Lower leg skin (tissue), 3 donors: ENCODE data around the gene SORCS2.

Source experiments
- POLR2A ChIP-seq, 2 donors: fragments of 450-650 bp; IDR thresholded peaks; one replicate each; pipeline ENCODE4 v1.6.1; 2016 to 2017; ENCODE audit warnings: antibody characterized with exemption in 2 of 2, mild to moderate bottlenecking in 1 of 2, moderate library complexity in 1 of 2
- TF ChIP-seq, protein P1 (sequence below), 3 donors: fragments of 450-650 bp; IDR thresholded peaks; one replicate each; pipeline ENCODE4 v1.5.1; 2016; ENCODE audit warnings: antibody characterized with exemption in 3 of 3, mild to moderate bottlenecking in 3 of 3, moderate library complexity in 2 of 3

- TF ChIP-seq POLR2A (IDR thresholded peaks at IDR 0.05): no peak
- TF ChIP-seq, protein P1, sequence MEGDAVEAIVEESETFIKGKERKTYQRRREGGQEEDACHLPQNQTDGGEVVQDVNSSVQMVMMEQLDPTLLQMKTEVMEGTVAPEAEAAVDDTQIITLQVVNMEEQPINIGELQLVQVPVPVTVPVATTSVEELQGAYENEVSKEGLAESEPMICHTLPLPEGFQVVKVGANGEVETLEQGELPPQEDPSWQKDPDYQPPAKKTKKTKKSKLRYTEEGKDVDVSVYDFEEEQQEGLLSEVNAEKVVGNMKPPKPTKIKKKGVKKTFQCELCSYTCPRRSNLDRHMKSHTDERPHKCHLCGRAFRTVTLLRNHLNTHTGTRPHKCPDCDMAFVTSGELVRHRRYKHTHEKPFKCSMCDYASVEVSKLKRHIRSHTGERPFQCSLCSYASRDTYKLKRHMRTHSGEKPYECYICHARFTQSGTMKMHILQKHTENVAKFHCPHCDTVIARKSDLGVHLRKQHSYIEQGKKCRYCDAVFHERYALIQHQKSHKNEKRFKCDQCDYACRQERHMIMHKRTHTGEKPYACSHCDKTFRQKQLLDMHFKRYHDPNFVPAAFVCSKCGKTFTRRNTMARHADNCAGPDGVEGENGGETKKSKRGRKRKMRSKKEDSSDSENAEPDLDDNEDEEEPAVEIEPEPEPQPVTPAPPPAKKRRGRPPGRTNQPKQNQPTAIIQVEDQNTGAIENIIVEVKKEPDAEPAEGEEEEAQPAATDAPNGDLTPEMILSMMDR (IDR thresholded peaks at IDR 0.05): no peak
These were observed 147.6 kb downstream of the SORCS2 start for GRCh38 chr4:7339751-7340552.
